IPS-15b (cell line): ENCODE results near the gene CACNG7.

ENCODE experiments used
- H3K27me3 ChIP-seq: one replicate; pipeline ENCODE4 v1.6.1; 2013; ENCODE audit warnings: low read length; ENCODE audit not compliant: control insufficient read depth, insufficient read depth
- H3K36me3 ChIP-seq: one replicate; pipeline ENCODE4 v1.6.1; 2013; ENCODE audit warnings: low read length; ENCODE audit not compliant: control insufficient read depth, insufficient read depth
- H3K4me1 ChIP-seq: one replicate; pipeline ENCODE4 v1.6.1; 2013; ENCODE audit warnings: mild to moderate bottlenecking, low read length; ENCODE audit not compliant: control insufficient read depth, insufficient read depth
- H3K4me3 ChIP-seq: one replicate; pipeline ENCODE4 v1.5.1; 2013; ENCODE audit warnings: low read depth, low read length
- H3K9ac ChIP-seq: one replicate; pipeline ENCODE4 v1.6.1; 2013; ENCODE audit warnings: low read depth, mild to moderate bottlenecking, low read length
- H3K9me3 ChIP-seq: one replicate; pipeline ENCODE4 v1.6.1; 2013; ENCODE audit warnings: mild to moderate bottlenecking, low read length; ENCODE audit not compliant: control insufficient read depth, insufficient read depth

Gene CACNG7

GRCh38 chr19:53960886-53961285, 51.8 kb downstream of the CACNG7 start:
- H3K27me3 ChIP-seq = peaks cover 15% of the 10 kb centered on the region
- H3K4me3 ChIP-seq = peak overlapping the region; percentile 74
- H3K9me3 ChIP-seq = no peaks in the 10 kb centered on the region
- peaks cover 5% of the 10 kb centered on the region for H3K4me1 ChIP-seq
- H3K9ac ChIP-seq = no peak overlapping the region
- H3K36me3 ChIP-seq = peaks cover 6% of the 10 kb centered on the region

DNA sequence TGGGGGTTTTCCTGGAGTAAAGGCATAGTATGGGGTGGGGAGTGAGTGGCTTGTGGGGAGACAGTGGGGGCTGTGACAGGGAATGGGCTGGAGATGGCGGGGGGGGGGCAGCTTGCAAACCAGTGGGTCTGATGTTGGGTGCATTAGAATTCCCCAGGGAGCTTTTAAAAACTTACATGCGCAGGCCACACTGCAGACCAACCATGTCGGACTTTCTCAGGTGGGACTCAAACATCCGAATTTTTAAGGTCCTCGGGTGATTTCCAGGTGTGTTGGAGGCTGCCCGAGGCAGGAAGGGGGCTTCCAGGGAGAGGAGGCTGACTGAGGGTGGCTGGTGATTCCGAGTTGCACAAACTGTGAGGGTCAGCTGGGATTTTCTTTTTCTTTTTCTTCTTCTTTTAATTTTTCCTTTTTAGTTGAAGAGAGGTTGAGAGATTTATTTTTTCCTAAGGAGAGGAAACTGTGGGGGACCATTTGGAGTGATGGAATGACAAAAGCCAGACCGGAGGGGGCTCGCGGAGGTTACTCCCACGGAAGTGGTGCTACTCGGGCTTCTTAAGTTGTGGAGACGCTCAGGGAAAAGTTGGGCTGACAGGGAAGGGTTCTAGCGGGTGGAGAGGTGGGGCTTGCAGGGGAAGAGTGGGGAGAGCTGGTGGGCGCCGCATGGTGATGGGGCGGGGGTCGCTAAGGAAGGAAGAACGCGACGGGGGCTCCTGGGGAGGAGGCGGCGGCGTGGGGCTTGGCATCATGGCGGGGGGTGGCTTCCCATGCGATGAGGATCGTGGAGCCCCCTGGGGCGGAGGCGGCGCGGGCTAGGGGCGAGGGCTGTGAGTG, 52.7 kb downstream of the CACNG7 start:
- H3K27me3 ChIP-seq = peaks cover 15% of the 10 kb centered on the region
- H3K4me1 ChIP-seq = no peaks in the 10 kb centered on the region
- H3K4me3 ChIP-seq = peak overlapping the region; percentile 46
- no peaks in the 10 kb centered on the region for H3K9me3 ChIP-seq
- peaks cover 8% of the 10 kb centered on the region for H3K36me3 ChIP-seq
- H3K9ac ChIP-seq = peak overlapping the region; percentile 47

DNA sequence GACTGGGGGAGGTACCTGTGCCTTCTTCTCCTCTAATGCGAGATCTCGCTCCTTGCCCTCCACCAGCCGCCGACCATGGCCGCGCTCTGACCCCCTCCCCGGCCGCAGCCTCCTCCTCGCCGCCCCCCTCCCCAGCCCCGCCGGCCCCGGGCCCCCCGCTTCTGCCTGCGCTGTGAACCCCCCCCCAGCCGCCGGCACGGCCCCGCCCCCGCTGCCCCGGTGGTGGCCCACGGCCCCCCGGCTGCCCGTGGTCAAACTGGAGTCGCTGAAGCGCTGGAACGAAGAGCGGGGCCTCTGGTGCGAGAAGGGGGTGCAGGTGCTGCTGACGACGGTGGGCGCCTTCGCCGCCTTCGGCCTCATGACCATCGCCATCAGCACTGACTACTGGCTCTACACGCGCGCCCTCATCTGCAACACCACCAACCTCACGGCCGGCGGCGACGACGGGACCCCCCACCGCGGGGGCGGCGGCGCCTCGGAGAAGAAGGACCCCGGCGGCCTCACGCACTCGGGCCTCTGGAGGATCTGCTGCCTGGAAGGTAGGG, 53.9 kb downstream of the CACNG7 start, which contains the start of gene CACNG8:
CACNG8 (plus strand) TSS at position 51 of the 545 bp plus-strand sequence.
- peaks cover 11% of the 10 kb centered on the region for H3K36me3 ChIP-seq
- no peaks in the 10 kb centered on the region for H3K9me3 ChIP-seq
- H3K4me3 ChIP-seq = peak within 1 kb of the TSS; percentile 49
- H3K9ac ChIP-seq = no peak within 1 kb of the TSS
- peaks cover 15% of the 10 kb centered on the region for H3K27me3 ChIP-seq
- H3K4me1 ChIP-seq = no peaks in the 10 kb centered on the region

- H3K4me1 ChIP-seq = no peaks in the 10 kb centered on the region
- H3K4me3 ChIP-seq = no peak overlapping the region
- H3K36me3 ChIP-seq = peaks cover 18% of the 10 kb centered on the region
- H3K27me3 ChIP-seq = peaks cover 15% of the 10 kb centered on the region
- H3K9me3 ChIP-seq = no peaks in the 10 kb centered on the region
- H3K9ac ChIP-seq = no peak overlapping the region
Observed at GRCh38 chr19:53965091-53965490, 56.0 kb downstream of the CACNG7 start.

DNA sequence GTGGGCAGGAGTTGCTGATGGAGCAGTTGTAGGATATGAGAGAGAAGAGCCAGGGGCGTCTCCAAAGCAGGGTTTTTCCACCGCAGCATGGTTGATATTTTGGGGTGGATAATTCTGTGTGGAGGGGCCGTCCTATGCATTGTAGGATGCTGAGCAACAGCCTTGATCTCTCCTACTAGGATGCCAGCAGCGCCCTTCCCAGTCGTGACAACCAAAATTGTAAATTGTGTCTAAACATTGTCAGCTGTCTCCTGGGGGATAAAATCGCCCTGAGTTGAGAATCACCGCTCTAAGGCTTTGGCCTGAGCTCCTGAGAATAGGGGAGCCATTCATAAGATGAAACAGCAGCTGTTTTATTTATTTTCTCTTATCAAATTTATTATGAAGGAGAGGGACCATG, 57.9 kb downstream of the CACNG7 start:
- Histone ChIP-seq H3K9me3 (no peaks in the 10 kb centered on the region), H3K4me1 (no peaks in the 10 kb centered on the region), H3K36me3 (peaks cover 18% of the 10 kb centered on the region), H3K9ac (no peak overlapping the region), H3K27me3 (peaks cover 8% of the 10 kb centered on the region), H3K4me3 (no peak overlapping the region)

DNA sequence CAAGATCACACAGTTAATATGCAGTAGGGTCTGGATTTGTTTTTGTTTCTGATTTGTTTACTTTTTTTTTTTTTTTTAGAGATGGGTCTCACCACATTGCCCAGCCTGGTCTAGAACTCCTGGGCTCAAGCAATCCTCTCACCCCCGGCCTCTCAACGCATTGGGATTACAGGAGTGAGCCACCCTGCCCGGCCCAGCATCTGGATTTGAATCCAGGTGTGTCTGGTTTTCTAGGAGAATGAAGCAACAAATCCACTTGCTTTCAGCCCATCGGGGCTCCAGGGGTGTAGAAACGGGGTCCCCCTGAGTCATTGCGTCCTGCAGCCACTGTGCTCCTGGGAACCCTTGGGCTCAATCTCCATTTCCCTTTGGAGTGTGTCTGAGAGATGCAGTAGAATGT, 60.3 kb downstream of the CACNG7 start:
- H3K36me3 ChIP-seq = peaks cover 16% of the 10 kb centered on the region
- H3K4me3 ChIP-seq = no peak overlapping the region
- no peaks in the 10 kb centered on the region for H3K27me3 ChIP-seq
- H3K9me3 ChIP-seq = no peaks in the 10 kb centered on the region
- H3K9ac ChIP-seq = no peak overlapping the region
- H3K4me1 ChIP-seq = no peaks in the 10 kb centered on the region

DNA sequence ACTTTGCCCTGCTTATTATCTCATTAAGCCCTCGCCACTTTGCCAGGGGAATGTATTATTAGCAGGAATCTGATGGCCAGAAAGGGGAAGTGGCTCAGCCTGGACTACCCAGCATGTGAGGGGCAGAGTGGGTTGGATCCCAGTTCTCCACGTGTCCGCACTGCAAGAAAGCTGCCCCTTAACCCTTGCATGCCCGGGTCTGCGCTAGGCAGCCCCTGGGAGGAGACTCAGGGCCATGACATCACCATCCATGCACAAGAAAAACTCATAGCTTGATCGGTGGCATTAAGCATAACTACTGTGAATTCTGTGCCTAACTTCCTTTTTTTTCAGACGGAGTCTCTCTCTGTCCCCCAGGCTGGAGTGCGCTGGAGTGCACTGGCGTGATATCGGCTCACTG, 62.6 kb downstream of the CACNG7 start:
- Histone ChIP-seq H3K36me3 (peaks cover 11% of the 10 kb centered on the region), H3K9me3 (no peaks in the 10 kb centered on the region), H3K4me3 (no peak overlapping the region), H3K9ac (peak overlapping the region; percentile 24), H3K4me1 (no peaks in the 10 kb centered on the region), H3K27me3 (no peaks in the 10 kb centered on the region)

DNA sequence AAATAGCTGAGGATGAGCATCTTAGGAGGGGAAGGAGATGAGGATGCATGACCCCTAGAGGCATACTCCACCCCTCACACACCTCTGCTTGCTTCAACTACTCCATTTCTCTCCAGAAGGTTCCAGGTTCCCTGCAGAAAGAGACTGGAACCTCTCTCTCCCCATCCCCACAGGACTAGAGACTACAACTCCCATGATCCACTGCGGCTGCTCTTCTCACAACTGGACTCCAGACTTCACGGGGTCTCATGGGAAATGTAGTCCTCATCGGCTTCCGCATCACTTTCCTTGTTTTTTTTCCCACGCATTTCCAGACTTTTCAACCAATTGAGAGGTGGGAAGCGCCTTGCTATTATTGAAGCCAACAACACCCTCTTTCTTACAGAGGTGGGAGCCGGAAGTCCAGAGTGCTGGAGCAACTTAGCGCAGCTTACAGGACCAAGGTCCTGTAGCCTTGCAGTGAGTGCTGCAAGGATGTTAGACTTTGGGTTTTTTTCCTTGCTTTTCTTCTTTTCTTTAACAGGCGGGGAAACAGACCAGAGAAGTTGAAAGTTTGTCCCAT, 68.4 kb downstream of the CACNG7 start:
- no peaks in the 10 kb centered on the region for H3K9me3 ChIP-seq
- no peaks in the 10 kb centered on the region for H3K36me3 ChIP-seq
- no peaks in the 10 kb centered on the region for H3K27me3 ChIP-seq
- H3K4me1 ChIP-seq = no peaks in the 10 kb centered on the region
- H3K4me3 ChIP-seq = peak overlapping the region; percentile 76
- H3K9ac ChIP-seq = no peak overlapping the region

DNA sequence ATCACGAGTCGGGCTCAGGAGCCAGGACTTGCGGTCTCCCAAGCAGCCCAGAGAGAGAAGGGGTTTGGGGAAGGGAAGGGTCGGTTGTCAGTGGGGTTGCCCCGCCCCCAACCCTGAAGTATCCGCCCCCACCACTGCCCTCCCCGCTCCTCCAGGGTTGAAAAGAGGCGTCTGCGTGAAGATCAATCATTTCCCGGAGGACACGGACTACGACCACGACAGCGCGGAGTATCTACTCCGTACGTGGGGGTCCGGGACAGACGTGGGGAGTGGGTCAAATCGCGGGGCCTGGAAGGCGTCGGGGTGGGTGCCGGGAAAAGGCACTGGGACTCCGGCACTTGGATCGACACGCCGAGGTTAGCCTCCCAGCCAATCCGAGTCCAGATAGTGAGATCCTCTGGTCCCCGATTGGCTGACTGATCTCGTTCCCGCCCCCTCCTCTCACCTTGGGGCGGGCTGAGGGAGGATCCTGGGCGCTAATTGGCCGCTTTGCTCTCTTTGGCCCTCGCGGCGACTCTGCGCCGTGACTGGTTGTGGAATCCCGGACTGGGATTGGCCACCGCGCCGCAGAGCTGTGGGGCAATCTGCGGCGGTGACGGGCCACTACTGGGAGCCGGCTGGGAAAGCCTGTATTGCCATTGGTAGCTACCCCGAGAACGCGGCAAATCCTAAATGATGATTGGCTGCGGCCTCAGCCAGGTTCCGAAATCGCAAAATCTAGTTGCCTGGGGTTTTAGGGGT, 69.1 kb downstream of the CACNG7 start:
- Histone ChIP-seq H3K4me3 (peak overlapping the region; percentile 76), H3K9ac (no peak overlapping the region)

DNA sequence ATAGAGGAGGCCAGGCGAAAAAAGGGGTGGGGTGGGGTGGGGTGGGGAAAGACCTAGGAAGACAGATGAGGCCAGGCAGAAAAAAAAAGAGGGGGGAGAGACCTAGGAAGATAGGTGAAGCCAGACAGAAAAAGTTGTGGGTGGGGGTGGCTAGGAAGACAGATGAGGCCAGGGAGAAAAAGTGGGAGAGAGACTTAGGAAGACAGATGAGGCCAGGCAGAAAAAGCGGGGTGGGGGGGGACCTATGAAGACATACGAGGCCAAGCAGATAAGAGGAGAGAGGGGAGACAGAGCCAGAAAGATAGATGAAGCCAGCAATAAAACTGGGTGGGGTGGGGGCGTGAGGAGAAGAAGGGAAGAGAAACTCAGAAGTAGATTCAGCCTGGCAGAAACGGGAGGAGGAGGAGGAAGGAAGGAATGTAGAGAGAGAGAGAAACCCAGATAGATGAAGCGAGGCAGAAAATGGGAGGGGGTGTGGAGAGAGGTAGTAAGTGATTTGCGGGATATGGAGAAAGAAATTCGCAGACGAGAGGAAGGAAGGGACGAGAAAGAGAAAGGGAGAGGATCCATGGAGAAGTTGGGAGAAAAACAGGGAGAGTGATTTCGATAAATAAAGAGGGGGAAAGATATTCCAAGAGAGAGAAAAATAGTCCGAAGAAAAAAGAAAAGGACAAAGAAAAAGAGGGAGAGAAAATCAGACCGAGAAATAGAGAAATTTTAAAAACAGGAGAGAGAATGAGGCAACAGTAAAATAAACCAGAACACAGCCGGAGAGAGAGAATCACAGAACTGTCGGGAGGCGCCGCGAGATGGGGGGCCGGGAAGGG, 70.1 kb downstream of the CACNG7 start:
- no peaks in the 10 kb centered on the region for H3K36me3 ChIP-seq
- H3K9ac ChIP-seq = no peak overlapping the region
- peaks cover 9% of the 10 kb centered on the region for H3K27me3 ChIP-seq
- no peaks in the 10 kb centered on the region for H3K4me1 ChIP-seq
- H3K4me3 ChIP-seq = peak overlapping the region; percentile 78
- H3K9me3 ChIP-seq = no peaks in the 10 kb centered on the region

More for the DNA sequence above, 69.1 kb downstream of the CACNG7 start:
- Histone ChIP-seq H3K4me1 (no peaks in the 10 kb centered on the region), H3K36me3 (no peaks in the 10 kb centered on the region), H3K27me3 (no peaks in the 10 kb centered on the region), H3K9me3 (no peaks in the 10 kb centered on the region)
